Ureter (tissue), 1 donor: ENCODE results near the gene TRAPPC10. TPM values are rescaled to one million over a fixed set of nuclear protein-coding genes. Genes with fewer than 3 reads are reported as not detected.

Experiments
- DNase-seq: peaks from one replicate; pipeline ENCODE4 v3.0.0-alpha.2; 2020; ENCODE audit warnings: low spot score
- total RNA-seq: library from RNA; stranded (reverse); gene quantifications from one replicate; pipeline ENCODE4 v1.2.4, GENCODE V29; 2023
- donor health status: DM: yes; HTN: yes; CAD: no.

TRAPPC10 gene
- total RNA-seq, 1 donor from 2014 or later, result 48.3 TPM

GRCh38 chr21:43983390-43983789 lies 28.7 kb upstream of the TRAPPC10 start:
- DNase-seq, result no peak

DNA sequence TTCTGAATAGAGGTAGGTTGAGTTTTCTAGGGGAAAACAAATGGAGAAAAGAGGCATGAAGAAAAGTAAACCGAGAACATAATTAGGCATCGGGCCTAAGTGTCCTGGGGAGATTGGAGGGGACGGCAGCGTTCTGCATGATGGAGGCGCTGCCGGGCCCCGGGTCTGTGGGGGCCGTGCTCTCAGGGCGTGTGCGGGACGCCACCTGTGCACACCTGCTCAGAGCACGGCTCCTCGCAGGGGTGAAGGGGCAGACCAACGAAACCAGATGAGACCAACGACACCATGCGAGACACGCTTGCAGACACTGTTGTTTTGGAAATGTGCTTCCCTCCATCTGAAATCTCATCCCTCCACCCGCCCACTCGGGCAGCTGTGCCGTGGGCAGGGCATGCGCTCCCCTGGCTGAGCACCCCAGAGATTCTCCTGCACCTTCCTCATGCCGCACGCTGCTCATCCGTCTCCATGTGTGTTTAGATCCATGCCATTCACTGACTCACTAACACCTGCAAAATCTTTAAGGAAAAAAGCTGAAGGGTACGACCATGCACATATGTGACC lies 28.2 kb upstream of the TRAPPC10 start:
- no peak for DNase-seq

GRCh38 chr21:43984905-43985689 lies 27.0 kb upstream of the TRAPPC10 start:
- DNase-seq, result no peak

DNA sequence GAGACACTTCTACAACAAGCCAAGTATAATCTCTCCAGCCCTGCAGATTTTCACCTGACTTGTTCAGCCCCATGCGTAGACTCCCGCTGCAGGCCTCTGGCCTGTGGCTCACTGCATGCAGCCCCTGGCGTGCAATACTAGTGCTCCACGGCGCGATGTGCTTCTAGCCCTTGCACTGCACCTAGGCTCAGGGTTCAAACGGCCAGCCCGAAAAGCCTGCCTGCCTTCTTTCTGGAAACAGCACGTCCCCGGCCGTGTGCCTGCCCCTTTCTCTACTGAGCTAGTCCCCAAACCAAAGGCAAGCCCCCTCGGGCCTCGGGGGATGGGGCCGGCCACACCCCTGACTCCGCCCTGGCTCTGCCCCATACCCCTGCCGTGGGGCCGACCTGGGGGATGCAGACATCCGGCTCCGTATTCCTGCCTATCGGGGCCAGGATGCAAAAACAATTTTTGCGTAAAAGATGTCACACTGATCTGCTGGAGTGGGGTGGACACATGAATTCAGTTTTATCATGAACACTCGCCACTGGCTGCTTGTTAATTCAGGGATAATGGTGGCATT lies 26.3 kb upstream of the TRAPPC10 start:
- DNase-seq, result no peak

DNA sequence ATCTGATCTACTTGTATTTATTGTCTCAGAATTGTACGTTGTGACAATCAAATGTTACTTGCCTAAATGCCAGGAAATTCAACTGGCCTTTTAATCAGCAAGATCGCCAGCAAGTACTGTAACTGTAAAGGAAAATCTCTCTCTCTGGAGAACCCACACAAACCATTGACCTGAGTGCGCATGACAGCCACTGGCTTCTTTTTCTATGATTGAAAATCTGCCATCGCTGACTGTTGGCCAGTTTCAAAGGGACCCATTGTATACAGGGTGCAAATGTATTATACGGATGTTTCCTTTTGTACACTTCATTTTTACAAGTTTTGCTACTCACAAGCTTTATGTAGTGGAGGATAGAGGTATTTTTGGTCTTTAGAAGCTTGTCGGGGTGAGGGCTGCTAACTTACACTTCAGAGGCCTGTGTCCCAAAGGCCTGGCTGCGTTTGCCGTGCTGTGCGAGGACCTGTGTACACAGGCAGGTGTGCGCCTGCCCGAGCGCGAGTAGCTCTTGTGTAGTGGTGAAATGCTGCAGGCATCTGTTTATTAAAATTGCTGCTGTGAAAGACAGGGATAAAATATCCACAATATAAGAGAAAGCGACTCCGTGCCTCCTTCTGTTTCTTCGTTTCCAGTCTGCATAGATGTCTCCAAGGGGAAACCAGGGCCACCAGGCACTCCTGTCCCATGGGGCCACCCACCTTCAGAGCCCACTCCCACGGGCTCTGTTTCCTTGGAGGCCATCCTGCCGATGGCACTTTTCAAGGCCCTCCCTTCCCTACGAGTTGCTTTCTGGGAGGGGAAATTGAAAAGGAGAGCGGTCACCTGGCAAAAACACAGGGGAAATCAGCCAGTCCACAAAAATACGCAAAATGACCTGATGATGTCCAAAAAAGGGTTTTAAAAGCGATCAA lies 25.3 kb upstream of the TRAPPC10 start:
- no peak for DNase-seq

- DNase-seq, result no peak
Observed at GRCh38 chr21:43987509-43987908, 24.6 kb upstream of the TRAPPC10 start.

- DNase-seq, result no peak
Observed at GRCh38 chr21:43988016-43988415, 24.1 kb upstream of the TRAPPC10 start.

- DNase-seq, result no peak
Observed at GRCh38 chr21:43988506-43989230, 23.4 kb upstream of the TRAPPC10 start.

- DNase-seq, result no peak
Observed at GRCh38 chr21:43989401-43989800, 22.7 kb upstream of the TRAPPC10 start.

GRCh38 chr21:43991447-43991991 lies 20.6 kb upstream of the TRAPPC10 start:
- DNase-seq, result no peak

DNA sequence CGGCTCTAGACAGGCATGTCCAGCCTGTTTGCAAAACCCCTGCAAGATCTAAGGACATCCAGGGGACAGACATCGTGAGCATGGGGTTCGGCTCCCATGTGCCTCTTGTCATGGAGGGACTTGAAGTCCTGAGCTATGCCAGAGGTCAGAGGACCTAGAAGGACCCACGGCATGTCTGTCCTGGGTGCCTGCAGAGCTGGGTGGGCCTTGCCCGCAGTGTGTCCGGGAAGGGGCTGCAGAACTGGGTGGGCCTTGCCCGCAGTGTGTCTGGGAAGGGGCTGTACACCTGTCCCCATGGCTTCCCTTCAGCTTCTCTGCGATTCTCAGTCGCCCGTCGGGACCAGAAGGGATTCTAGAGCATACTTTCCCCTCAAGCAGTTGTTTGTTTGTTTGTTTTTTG lies 20.0 kb upstream of the TRAPPC10 start:
- no peak for DNase-seq

GRCh38 chr21:43993420-43993934 lies 18.6 kb upstream of the TRAPPC10 start:
- no peak for DNase-seq

- DNase-seq, result no peak
Observed at GRCh38 chr21:43994085-43994484, 18.0 kb upstream of the TRAPPC10 start.

DNA sequence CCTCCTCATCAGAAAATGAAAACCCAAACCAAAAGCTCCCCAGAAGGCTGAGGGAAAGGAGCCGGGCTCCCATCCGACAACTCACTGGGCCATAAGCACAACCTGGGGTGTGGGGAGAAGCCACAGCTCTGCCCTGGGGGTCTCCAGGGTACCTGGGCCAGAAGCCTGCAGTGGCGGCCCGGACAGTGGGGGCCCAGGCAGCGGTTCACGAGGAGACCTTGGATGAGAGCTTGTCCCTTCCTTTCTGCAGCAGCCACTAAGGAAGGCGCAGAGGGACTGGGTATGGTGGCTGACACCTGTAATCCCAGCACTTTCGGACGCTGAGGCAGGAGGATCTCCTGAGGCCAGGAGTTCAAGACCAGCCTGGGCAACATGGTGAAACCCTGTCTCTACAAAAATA lies 17.5 kb upstream of the TRAPPC10 start:
- no peak for DNase-seq

DNA sequence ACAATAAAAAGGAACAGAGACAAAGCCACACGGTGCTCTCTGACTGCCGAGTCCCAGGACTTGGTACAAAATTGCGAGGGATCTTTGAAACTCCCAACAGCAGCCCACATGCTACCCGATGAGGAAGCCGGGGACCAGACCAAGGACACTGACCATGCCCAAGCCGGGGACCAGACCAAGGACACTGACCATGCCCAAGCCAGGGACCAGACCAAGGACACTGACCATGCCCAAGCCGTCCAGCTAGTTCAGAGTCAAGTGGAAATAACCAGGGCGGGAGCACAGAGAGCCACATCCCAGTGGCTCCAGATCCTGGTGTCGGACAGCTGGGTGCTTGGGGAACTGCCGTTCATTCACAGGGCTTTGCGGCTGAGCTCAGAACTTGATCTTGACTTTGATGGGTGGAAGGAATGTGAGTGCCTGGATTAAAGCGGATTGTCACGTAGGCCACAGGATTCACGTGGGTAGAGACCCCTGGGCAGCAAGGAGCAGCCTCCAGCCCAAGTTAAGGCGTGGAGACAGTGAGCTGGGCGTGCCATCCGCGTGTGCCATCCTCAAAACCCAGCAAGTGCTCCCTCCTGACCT lies 16.5 kb upstream of the TRAPPC10 start:
- DNase-seq, result no peak

GRCh38 chr21:43997766-43998742 lies 14.1 kb upstream of the TRAPPC10 start:
- DNase-seq, result no peak

GRCh38 chr21:44000360-44000759 lies 11.7 kb upstream of the TRAPPC10 start:
- no peak for DNase-seq

- DNase-seq, result no peak
Observed at GRCh38 chr21:44002511-44002910, 9.6 kb upstream of the TRAPPC10 start.

- DNase-seq, result no peak
Observed at GRCh38 chr21:44003307-44003966, 8.7 kb upstream of the TRAPPC10 start.
